ENCODE measurements around the gene PLEK.

The PLEK gene

DNA sequence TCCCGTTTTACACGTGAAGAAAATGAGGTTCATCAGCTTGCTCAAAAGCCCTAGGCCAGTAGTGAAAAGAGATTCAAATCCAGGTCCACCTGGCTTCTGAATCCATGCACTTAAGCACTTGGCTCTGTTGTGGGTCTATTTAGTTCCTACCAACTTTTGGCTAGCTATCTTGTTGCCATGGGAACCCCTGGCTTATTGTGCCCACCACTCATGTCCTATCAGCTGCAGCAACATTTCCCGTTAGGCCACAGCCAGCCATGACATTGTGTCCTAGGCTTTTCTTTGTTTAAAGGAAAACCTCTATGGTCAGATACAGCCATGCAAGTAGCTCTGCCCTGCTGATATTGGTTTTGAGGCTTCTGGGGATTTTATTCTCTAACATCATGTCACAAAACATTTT, 49.8 kb downstream of the PLEK start:
- DNase-seq (ENCODE audit: low spot score): no peak

DNA sequence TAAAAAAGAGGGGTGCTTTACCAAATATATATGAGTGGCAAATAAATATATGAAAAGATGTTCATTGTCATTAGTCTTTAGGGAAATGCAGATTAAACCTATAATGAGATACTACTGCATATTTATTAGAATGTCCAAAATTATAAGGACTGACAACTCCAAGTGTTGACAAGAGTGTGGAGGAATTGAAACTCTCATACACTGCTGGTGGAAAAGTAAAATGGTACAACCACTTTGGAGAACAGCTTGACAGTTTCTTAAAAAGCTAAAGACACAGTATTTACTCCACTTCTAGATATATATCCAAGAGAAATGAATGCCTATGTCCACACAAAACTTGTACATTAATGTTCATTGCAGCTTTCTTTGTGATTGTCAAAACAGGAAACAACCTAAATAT, 50.4 kb downstream of the PLEK start:
- no peak for DNase-seq (ENCODE audit: low spot score)

DNA sequence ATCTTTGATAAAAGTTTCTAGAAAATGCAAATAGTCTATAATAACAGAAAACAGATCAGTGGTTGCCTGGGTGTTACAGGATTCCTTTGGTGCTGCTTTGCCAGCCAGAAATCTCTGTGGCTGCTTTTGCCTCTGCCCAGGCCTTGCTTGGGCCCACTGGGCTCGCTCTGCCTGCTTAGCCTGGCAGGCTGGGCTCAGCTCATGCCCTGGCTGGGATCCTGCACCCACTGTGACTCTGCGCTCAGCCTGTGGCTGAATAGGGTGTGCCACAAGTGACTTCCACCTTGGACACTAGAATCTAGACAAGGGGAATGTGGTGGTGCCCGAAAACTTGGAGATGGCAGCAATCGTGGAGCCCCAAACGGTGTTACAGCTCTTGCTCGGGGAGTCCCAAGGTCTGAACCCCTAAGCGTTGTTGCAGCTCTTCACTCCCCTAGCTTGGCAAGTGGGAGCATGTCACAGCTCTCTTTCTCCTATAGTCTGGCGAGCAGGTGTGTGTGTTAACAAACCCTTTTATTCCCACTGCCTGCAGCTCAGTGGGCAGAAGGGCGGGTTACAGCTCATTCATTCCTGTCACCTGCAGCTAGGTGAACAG, 51.1 kb downstream of the PLEK start:
- DNase-seq (ENCODE audit: low spot score): no peak

DNA sequence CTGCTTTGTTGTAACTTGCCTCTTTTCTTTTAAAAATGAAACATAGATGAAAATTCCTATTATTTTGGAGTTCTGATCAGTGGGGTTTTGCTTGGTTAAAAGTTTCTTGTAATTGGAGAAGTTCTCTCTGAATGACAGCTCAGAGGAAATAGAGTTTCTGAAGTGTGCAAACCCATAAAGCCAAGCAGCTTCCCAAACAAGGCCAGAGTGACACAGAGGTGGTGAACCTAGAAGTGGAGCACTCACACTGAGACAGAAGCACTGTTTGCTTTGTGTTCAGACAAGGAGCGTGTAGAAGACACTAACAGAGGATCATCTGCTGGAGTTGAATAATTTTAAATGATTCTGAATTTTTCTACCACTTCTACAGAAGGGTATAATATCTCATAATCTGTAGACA, 52.8 kb downstream of the PLEK start:
- peak; percentile 55 for DNase-seq (ENCODE audit: low spot score)

DNA sequence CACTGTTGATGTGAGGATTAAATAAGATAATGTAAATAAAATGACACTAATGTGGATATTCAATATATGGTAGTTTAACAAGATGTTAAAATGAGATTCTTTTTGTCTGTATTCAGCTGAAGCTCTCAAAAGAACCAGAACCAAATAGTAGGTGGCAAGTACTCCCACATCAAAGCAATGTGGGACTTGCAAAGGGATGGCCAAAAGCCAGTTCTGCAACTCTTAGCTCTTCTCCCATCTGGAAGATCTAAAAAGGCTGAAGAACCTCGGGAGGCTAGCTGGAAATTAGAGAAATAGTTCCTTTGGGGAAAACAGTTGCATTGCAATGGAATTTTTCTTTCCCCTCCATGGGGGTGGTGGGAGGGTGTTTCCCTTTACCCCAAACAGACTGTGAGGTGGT, 53.3 kb downstream of the PLEK start:
- DNase-seq (ENCODE audit: low spot score): no peak

DNA sequence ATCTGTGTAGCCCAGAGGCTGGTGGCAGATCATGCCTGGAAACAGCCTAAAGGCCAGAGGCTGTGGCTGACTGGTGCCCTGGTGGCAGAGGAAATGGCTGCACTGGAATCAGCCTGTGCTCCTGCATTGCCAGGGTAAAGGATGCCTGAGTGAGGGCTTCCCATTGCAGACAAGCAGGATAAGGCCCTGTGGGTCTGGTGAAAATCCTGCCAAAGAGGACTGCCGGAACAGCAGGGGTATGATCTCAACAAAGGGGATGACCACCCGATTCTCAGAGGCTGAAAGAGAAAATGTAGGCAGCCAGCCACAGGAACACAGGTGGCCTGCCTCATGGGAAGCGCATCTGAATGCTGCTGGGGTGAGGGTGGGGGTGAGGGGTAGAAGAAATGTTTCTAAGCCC, 53.8 kb downstream of the PLEK start:
- no peak for DNase-seq (ENCODE audit: low spot score)

DNA sequence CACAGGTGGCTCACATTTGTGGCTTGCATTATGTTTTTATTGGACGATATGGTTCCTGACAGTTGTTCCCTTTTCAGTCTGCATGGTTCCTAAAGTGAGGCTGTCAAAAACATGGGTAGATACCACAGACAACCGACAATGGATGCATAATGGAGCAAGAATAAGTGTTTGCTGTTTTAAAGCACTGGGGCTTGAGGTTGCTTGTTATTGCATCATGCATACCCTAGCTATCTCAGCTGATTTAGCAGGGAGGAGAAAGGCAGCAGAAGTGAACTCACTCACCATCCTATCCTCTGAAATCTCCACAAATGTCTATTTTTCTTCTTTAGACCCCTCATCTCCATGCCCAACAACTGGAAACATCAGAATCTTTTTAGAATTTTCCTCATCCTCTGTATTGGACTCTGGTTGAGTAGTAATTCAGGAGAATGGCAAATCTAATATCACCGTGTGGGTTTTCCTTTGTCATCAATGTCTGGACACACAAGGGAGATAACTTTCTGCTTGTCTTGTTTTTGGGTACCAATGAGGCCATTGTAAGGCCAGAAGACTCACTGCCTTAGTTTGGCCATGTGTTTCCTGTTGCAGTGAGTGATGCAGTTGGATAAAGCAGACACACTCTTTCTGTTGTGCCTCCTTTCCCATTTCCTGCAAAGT, 55.3 kb downstream of the PLEK start:
- no peak for DNase-seq (ENCODE audit: low spot score)

DNA sequence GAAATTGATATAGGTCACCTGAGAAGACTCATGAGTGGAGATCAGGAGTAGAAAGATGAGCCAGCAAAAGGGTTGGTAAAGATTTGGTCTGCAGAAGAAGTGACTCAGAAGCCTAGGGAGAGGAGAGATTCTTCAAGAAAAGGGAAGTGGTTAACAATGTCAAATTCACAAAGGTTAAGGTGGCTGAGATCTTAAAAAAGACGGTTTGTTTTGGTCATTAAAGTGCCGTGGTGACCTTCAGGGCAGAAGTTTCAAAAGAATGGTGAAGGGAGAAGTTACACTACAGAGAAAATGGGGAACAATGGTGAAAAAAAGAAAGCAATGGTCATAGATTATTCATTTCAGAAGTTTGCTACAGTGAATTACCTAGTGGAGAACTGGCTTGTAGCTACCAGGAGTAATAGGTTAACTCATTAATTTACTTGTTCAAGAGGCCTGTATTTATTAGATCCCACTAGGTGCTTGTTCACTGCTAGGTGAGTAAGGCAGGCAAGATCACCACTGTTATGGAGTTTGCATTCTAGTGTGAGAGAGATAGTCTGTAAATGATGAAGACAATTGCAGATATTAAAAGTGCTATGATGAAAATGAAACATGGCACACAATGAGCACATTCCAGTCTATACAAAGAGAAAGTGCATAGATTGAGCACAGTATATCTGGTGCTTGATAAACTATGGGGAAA, 59.0 kb downstream of the PLEK start:
- DNase-seq (ENCODE audit: low spot score): peak; percentile 67

DNA sequence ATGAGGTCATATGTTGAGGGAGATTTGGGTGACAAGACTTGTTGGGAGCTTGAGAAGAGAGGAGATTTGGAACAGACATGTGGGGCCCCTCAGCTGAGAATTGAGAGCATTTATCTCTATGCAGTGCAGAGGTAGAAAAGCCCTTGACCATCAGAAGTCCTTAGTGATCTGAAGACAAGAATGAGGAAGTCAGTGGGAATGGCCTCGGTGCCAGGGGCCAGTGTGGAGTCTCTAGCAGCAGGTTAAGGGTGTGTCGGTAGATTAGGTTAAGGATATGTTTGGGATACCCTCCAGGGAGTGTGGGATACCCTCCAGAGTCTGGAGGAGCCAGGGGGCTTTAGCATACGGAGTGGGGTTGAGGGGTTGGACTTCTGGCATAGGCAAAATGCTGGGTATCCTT, 60.4 kb downstream of the PLEK start:
- no peak for DNase-seq (ENCODE audit: low spot score)

DNA sequence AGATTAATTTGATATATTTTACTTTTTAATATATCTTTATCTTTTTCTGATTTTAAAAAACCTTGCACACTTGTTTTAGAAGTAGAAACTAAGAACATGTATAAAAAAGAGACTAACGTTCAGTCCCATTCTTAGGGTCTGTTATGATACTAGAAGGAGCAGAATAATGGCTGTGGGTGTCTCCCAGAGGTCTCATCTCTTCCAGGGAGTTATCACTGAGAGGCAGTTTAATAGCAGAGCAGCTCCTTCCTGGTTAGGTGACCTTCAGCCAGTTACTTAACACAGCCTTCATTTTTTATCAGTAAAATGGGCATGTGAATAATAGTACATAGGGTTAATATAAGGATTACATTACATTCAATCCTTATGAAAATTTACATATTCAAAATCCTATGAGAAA, 61.4 kb downstream of the PLEK start:
- DNase-seq (ENCODE audit: low spot score): no peak

DNA sequence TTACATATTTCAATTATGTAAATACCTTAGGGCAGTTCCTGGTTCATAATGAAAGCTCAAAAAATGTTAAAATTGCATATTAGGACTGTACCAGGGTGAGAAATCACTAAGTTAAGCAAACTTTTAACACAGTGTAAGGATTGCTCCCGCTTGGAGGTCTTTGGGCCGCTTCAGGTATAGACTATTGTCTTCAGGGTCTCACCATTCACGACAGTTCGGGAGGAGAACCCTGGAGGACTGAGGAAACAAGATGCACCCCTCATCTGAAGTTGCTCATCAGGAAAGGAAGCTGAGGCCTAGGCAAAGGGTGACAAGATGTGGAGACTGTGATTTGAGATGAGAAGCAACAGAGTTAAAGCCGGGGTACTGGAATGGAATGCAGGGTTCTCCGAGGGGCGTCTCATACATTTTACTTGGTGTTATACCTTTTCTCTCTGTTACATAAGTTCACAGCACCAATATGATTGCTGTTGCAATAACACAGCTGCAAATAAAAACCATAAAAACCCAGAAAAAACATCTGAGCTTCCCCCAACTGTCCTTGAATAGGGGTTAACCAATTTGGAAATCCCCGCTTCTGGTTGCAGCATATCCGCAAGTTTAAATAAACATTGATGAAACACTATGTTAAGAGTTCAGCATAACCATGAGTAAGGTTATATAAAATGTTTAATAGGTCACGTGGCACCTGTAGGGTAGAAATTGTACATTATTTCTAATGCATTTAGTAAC, 61.9 kb downstream of the PLEK start:
- peak; percentile 75 for DNase-seq (ENCODE audit: low spot score)

DNA sequence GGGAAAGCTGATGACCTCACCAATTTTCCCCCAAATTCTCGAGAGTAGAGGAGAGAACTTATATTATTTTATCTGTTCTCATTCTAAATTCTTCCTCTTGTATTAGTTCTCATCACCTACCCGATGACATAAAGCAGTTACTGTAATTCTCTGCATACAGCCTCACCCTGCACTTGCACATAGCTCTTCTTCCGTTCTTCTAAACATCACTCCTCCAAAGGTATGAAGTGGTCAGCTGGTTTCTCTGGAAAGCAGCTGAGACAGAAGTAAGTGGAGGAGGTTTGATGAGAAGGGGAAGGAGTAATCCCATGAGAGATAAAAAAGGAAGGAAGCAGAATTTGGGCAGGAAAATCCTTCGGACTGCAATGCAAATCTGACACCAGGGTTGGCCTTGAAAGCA, 63.0 kb downstream of the PLEK start:
- no peak for DNase-seq (ENCODE audit: low spot score)

DNA sequence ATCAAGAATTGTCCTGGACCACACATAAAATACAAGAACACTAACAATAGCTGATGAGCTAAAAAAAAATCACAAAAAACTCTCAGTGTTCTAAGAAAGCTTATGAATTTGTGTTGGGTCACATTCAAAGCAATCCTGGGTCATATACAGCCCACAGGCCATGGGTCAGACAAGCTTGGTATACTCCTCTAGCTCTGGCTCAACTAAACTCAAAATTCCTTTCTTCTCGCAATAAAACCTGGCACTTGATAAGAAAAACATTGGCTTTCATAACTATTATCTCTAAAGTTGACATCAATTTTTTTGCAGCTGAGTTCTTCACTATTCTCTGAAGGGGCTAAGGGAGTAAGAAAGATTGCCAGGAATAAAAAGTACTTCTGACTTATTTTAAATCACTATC, 63.7 kb downstream of the PLEK start:
- DNase-seq (ENCODE audit: low spot score): no peak

DNA sequence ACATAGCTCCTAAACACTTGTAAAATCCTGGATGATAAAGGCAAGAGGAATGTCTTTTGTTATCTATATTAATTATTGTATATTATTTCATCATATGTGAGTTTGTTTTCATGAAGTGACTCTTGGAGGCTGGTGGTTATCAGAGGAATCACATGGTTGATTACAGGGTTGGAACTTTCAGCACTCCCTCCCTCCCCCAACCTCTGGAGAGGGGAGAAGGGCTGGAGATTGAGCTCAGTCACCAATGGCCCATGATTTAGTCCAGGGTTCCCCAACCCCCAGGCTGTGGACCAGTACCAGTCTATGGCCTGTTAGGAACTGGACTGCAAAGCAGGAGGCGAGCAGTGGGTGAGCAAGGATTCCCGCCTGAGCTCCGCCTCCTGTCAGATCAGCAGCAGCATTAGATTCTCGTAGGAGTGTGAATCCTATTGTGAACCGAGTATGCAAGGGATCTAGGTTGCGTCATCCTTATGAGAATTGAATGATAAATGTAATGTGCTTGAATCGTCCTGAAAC, 64.3 kb downstream of the PLEK start:
- no peak for DNase-seq (ENCODE audit: low spot score)

DNA sequence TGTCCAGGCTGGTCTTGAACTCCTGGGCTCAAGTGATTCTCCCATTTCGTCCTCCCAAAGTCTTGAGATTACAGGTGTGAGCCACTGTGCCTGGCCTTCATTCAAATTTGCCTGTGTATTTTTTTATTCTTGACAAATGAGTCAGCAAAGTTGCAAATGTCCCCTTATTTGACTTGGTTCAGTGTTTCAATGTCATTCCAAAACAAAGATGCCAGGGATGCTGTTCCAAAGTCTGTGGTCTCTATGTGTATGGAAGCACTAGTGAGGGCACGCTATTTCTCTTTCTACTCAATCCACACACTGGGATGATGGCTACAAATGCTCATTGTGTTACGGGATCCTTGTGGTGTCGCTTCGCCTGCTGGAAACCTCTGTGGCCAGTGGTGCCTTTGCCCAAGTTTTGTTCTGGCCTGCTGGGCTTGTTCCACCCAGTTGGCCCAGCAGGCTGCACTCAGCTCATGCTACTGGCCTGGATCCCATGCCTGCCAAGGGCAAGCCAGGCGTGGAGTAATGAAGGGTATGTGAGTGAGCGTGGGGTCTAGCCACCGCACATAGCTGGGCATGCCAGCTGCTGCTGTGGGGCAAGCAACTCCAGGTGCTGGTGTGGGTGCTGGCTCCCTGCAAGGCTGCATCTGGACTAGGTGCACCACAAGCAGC, 66.4 kb downstream of the PLEK start:
- no peak for DNase-seq (ENCODE audit: low spot score)

DNA sequence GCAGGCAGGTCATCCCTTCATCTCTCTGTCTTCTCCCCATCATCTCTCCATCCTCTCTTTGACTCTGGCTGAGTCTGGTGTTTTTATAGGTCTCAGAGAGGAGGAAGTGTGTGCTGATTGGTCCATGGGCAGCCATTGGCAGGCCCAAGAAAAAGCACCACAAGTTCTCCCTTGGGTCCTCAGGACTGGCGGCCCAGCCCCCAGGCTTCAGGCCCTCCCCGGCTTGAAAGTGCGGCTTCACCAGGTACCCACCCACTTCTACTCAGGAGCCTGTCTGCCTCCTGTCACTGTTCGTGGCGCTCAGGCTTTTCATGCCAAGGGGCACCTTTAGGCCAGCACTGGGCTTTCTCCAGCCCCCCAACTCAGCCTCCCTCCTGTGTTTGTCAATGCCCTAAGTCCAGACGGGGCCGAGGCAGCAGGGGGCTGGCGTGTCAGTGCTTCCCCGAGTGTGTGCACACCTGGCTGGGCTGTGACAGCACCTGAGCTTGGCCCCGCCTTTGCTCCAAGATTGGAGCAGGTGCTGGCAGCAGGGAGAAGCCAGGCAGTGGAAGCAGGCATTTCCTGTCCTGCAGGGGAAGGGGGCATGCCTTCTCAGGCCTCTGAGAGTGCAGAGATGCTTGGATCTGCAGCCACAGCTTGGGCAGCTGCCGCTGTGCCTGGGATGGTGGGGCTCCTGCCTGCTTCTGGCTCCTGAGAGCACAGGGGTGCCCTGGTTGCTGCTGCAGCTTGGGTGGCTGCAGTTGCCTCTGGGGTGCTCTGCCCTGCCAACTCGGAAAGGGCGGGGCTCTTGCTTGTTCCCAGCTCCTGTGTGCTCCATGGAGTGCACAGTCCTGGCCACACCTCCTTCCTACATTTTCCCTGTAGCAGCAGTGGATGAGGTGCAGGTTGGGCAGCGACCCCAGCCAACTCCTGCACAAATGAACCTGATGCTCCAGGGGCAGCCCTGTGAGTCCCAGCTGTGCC, 67.9 kb downstream of the PLEK start:
- DNase-seq (ENCODE audit: low spot score): no peak

DNA sequence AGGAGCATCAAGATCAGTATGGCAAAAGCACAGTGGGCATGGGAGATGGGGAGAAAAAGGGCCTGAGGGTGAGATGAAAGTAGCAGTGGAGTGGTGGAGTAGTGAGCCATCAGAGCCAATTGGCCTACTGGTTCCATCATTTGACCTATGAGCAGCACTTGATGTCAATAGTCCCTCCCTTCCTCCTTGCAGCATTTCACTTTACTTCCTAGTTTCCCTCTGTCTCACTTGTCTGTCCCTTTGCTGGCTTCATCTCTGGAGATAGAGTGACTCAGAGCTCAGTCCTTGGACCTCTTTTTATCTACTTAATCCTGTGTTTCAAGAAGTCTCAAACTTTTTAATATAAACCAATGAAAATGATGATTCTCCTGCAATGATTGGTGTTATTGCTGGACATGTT, 69.9 kb downstream of the PLEK start:
- DNase-seq (ENCODE audit: low spot score): no peak

DNA sequence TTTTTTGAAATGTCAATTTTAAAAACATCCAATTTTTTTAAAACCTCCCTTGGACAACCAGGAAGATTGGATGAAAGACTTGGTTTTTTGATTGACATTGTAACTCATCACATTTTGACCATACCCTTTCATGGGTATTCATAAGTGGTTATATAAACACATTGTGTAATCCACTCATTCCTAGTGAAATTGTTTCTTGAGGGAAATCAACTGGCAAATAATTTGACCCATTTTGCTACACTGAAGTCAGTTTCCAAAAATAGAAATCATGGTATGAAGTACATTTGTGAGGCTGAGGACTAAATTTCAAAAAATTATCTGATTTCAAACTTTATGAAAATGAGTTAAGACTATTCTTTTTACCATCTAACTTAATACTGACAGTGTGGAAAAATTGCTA, 70.5 kb downstream of the PLEK start:
- DNase-seq (ENCODE audit: low spot score): no peak

DNA sequence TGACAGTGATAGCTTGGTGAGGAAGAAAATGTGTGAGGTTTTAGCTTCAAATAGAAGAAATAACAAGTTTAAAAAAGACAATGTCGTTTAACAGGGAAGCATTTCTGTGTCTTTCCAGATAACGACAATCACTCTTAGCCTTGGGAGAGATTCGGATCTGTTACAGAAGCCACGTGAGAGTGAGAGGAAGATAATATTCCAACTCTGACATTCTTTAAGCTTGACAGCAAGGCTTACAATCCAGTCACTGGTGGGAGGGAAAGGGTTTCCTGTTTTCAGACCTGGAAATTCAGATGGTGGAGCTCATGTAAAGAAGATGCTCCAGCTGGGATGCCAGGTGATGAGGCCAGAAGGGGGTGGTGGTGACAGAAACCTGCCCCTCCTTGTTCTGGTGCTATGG, 71.2 kb downstream of the PLEK start:
- no peak for DNase-seq (ENCODE audit: low spot score)

DNA sequence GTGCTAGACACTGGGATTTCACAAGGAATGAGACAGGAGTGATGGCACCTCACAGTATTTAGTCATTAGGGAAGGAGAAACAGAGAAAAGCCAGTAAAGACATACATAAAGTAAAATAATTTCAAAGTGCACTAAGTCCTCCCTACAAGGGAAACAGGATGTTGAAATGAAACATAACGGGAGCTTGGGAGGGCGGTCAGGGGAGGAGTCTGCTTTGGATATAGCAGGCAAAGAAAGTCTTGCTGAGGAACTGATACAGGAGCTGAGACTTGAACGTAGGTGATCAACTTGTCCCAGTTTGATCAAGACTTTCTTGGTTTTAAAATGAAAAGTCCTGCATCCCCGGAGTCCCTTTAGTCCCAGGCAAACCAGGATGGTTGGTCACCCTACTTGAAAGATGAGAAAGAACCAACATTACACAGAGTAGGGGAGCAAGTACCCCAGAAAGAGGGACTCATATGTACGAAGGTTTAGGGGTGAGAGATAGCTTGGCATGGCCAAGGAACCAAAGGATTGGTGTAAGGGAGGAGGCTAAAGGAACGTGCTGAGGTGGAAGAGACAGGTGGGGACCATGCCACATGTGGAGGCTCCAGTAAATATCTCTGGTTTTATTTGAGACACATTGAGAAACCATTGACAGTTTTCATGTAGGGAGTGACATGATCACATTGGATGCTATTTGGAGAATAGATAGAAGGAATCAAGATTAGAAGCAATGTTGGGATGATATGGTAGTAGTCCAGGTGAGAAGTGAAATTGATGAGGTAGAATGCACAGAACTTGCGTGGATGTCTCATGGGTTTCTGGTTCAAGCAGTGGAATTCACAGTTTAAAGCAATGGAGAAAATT, 73.6 kb downstream of the PLEK start:
- no peak for DNase-seq (ENCODE audit: low spot score)
